GM21717 (cell line): ENCODE measurements around the gene PRKCZ.

ENCODE experiments used
- ATAC-seq: cut with Tn5 transposase; IDR thresholded peaks from one replicate; pipeline ENCODE4 v1.9.1; 2021; ENCODE audit warnings: mild to moderate bottlenecking, moderate library complexity; ENCODE audit not compliant: unreplicated experiment

Gene PRKCZ

GRCh38 chr1:2024451-2024850 lies 25.8 kb upstream of the PRKCZ start:
- ATAC-seq: no peak

GRCh38 chr1:2024887-2025286 lies 25.3 kb upstream of the PRKCZ start:
- ATAC-seq: no peak

- no peak for ATAC-seq
Observed at GRCh38 chr1:2025491-2025981, 24.7 kb upstream of the PRKCZ start.

GRCh38 chr1:2027961-2028583 lies 22.1 kb upstream of the PRKCZ start:
- ATAC-seq: no peak

- ATAC-seq: no peak
Observed at GRCh38 chr1:2028870-2029560, 21.2 kb upstream of the PRKCZ start.

- no peak for ATAC-seq
Observed at GRCh38 chr1:2029561-2029960, 20.6 kb upstream of the PRKCZ start.

- ATAC-seq: no peak
Observed at GRCh38 chr1:2030076-2030871, 19.9 kb upstream of the PRKCZ start.

- ATAC-seq: no peak
Observed at GRCh38 chr1:2031546-2032540, 18.4 kb upstream of the PRKCZ start.

GRCh38 chr1:2032737-2033136 lies 17.5 kb upstream of the PRKCZ start:
- no peak for ATAC-seq

GRCh38 chr1:2033165-2033564 lies 17.0 kb upstream of the PRKCZ start:
- ATAC-seq: no peak

GRCh38 chr1:2036287-2036686 lies 13.9 kb upstream of the PRKCZ start:
- ATAC-seq: no peak

- no peak for ATAC-seq
Observed at GRCh38 chr1:2037314-2037979, 12.8 kb upstream of the PRKCZ start.

- ATAC-seq: no peak
Observed at GRCh38 chr1:2038229-2038628, 12.0 kb upstream of the PRKCZ start.

- no peak for ATAC-seq
Observed at GRCh38 chr1:2039251-2039650, 11.0 kb upstream of the PRKCZ start.

GRCh38 chr1:2041305-2041704 lies 8.9 kb upstream of the PRKCZ start:
- no peak for ATAC-seq

GRCh38 chr1:2041887-2042286 lies 8.3 kb upstream of the PRKCZ start:
- no peak for ATAC-seq

- no peak for ATAC-seq
Observed at GRCh38 chr1:2042830-2043773, 7.1 kb upstream of the PRKCZ start.

- no peak for ATAC-seq
Observed at GRCh38 chr1:2043886-2044285, 6.3 kb upstream of the PRKCZ start.
